Thyroid gland (tissue), 4 donors: ENCODE results near the gene ZBTB44. TPM values are rescaled to one million over a fixed set of nuclear protein-coding genes. Genes with fewer than 3 reads are reported as not detected.
"Not testable (repeated sequence)": the region's sequence is repeated elsewhere in the genome, so short reads cannot be mapped to it uniquely, and the experiment has no call there.

Experiments
- DNase-seq, 2 donors: peaks; one replicate each; pipeline ENCODE4 v3.0.0-alpha.2; 2019
- H3K27ac ChIP-seq, 3 donors: fragments of 200-600 bp; sonication (generic); 1 replicate in 2 of 3; 2 replicates in 1 of 3; pipeline ENCODE4 v1.5.1; 2016 to 2019; ENCODE audit warnings: mild to moderate bottlenecking in 1 of 3, moderate library complexity in 1 of 3
- H3K27me3 ChIP-seq: fragments of 200-600 bp; sonication (generic); one replicate; pipeline ENCODE4 v1.5.1; 2019
- H3K36me3 ChIP-seq, 2 donors: fragments of 200-600 bp; sonication (generic); one replicate each; pipeline ENCODE4 v1.5.1; 2016 to 2019
- H3K4me1 ChIP-seq, 2 donors: fragments of 200-600 bp; sonication (generic); one replicate each; pipeline ENCODE4 v1.5.1; 2017 to 2019
- H3K4me3 ChIP-seq, 3 donors: fragments of 200-600 bp; sonication (generic); replicated peaks in 1 of 3; 1 replicate in 2 of 3; 2 replicates in 1 of 3; pipeline ENCODE4 v1.5.1; 2016; ENCODE audit warnings: mild to moderate bottlenecking in 1 of 3
- H3K9me3 ChIP-seq: fragments of 200-600 bp; sonication (generic); one replicate; pipeline ENCODE4 v1.5.1; 2017
- CTCF ChIP-seq, 6 experiments: fragments of 200-600 bp in 3 of 6; fragments of 450-650 bp in 3 of 6; sonication (generic) in 3 of 6; IDR thresholded peaks; one replicate each; pipeline ENCODE4 v1.5.1; 2016 to 2019; ENCODE audit warnings: antibody characterized with exemption in 6 of 6, mild to moderate bottlenecking in 2 of 6, inconsistent platforms in 1 of 6, moderate library complexity in 1 of 6
- POLR2A ChIP-seq, 2 donors: fragments of 450-650 bp; IDR thresholded peaks; one replicate each; pipeline ENCODE4 v1.6.1; 2017; ENCODE audit warnings: antibody characterized with exemption in 2 of 2, mild to moderate bottlenecking in 2 of 2, moderate library complexity in 1 of 2
- WGBS, 2 donors: methylation state at CpG; one replicate each; pipeline ENCODE4 v1.1.5; 2017; 5-methylcytosine and 5-hydroxymethylcytosine counted together
- intact Hi-C: fragments of 100-400 bp; cut with DNase I; formaldehyde crosslinking; loops from one replicate; pipeline ENCODE4 v1.15.1; 2023
- total RNA-seq, 4 donors: library from RNA; depleted of rRNA; stranded (reverse); fragments of >200 nt; gene quantifications; one replicate each; pipeline ENCODE4 v1.2.3, GENCODE V29; 2016

ZBTB44 gene
- total RNA-seq, 4 donors from 2014 or later, result 57.9 to 85.9 (median 58.8) TPM

- Histone ChIP-seq H3K4me1 (no peaks in the 10 kb centered on the region), H3K27ac (no peak overlapping the region), H3K9me3 (no peaks in the 10 kb centered on the region), H3K36me3 (no peaks in the 10 kb centered on the region), H3K4me3 (no peak overlapping the region), H3K27me3 (no peaks in the 10 kb centered on the region)
- WGBS, 2 donors, result 93 to 95% methylated on average over 5 of the region's 5 CpGs
- no peak for DNase-seq
- intact Hi-C loops, result no loop called here
- TF ChIP-seq CTCF (IDR thresholded peaks at IDR 0.05), result no peak
- TF ChIP-seq POLR2A (IDR thresholded peaks at IDR 0.05), result no peak
Measured at GRCh38 chr11:130249371-130249770, 65.3 kb downstream of the ZBTB44 start.

- peaks cover 3 to 10% of the 10 kb centered on the region in 2 donors for H3K4me1 ChIP-seq
- no peak for DNase-seq
- no peaks in the 10 kb centered on the region for H3K27me3 ChIP-seq
- no peaks in the 10 kb centered on the region for H3K9me3 ChIP-seq
- intact Hi-C loops, result no loop called here
- no peak overlapping the region for H3K27ac ChIP-seq
- no peaks in the 10 kb centered on the region for H3K36me3 ChIP-seq
- no peak for TF ChIP-seq POLR2A (IDR thresholded peaks at IDR 0.05)
- no peak for TF ChIP-seq CTCF (IDR thresholded peaks at IDR 0.05)
- WGBS, 2 donors, result 91 to 93% methylated on average over 2 of the region's 2 CpGs
- no peak overlapping the region for H3K4me3 ChIP-seq
Measured at GRCh38 chr11:130247319-130247718, 67.4 kb downstream of the ZBTB44 start.

GRCh38 chr11:130246738-130247137 lies 68.0 kb downstream of the ZBTB44 start:
- 91 to 97% methylated on average over 3 of the region's 3 CpGs for WGBS, 2 donors
- Histone ChIP-seq H3K4me3 (no peak overlapping the region), H3K27me3 (no peaks in the 10 kb centered on the region), H3K27ac (no peak overlapping the region), H3K4me1 (peaks cover 3 to 10% of the 10 kb centered on the region in 2 donors), H3K36me3 (no peaks in the 10 kb centered on the region), H3K9me3 (no peaks in the 10 kb centered on the region)
- intact Hi-C loops, result no loop called here
- DNase-seq, result no peak
- TF ChIP-seq CTCF (IDR thresholded peaks at IDR 0.05) (no peak), POLR2A (IDR thresholded peaks at IDR 0.05) (no peak)

GRCh38 chr11:130246270-130246669 lies 68.4 kb downstream of the ZBTB44 start:
- 75 to 79% methylated on average over 1 of the region's 1 CpG for WGBS, 2 donors
- Histone ChIP-seq H3K27ac (no peak overlapping the region), H3K9me3 (no peaks in the 10 kb centered on the region), H3K4me3 (no peak overlapping the region), H3K36me3 (no peaks in the 10 kb centered on the region), H3K27me3 (no peaks in the 10 kb centered on the region), H3K4me1 (peaks cover 3 to 10% of the 10 kb centered on the region in 2 donors)
- intact Hi-C loops, result no loop called here
- DNase-seq, result no peak
- TF ChIP-seq POLR2A (IDR thresholded peaks at IDR 0.05) (no peak), CTCF (IDR thresholded peaks at IDR 0.05) (no peak)

- H3K36me3 ChIP-seq, DNase-seq, H3K27ac ChIP-seq, H3K9me3 ChIP-seq, H3K27me3 ChIP-seq, H3K4me3 ChIP-seq, H3K4me1 ChIP-seq, intact Hi-C loops: not testable (repeated sequence)
- WGBS, 2 donors, result 96 to 97% methylated on average over 6 of the region's 6 CpGs
Measured at GRCh38 chr11:130245375-130245774, 69.3 kb downstream of the ZBTB44 start.

GRCh38 chr11:130244848-130245247 lies 69.9 kb downstream of the ZBTB44 start:
- TF ChIP-seq CTCF (IDR thresholded peaks at IDR 0.05), result no peak
- TF ChIP-seq POLR2A (IDR thresholded peaks at IDR 0.05), result no peak
- no peak overlapping the region for H3K4me3 ChIP-seq
- H3K9me3 ChIP-seq, result no peaks in the 10 kb centered on the region
- H3K27ac ChIP-seq, result no peak overlapping the region
- DNase-seq, result no peak
- intact Hi-C loops, result no loop called here
- peaks cover 3 to 10% of the 10 kb centered on the region in 2 donors for H3K4me1 ChIP-seq
- H3K27me3 ChIP-seq, result no peaks in the 10 kb centered on the region
- WGBS, 2 donors, result 96% methylated on average over 3 of the region's 3 CpGs
- no peaks in the 10 kb centered on the region for H3K36me3 ChIP-seq
